ENCODE results near the gene SCN1B. TPM values are rescaled to one million over a fixed set of nuclear protein-coding genes. Genes with fewer than 3 reads are reported as not detected.

Gene SCN1B
- total RNA-seq, 2 experiments from 2014 or later: 0.37 to 0.57 TPM

- Mint-ChIP-seq H3K27me3 (ENCODE audit: low read depth) (peaks cover 4% of the 10 kb centered on the region), H3K9me3 (ENCODE audit: insufficient read depth) (peaks cover 3% of the 10 kb centered on the region), H3K4me3 (no peak overlapping the region), H3K4me1 (ENCODE audit: low read depth) (peaks cover 3% of the 10 kb centered on the region), H3K27ac (no peak overlapping the region), H3K36me3 (ENCODE audit: low read depth) (no peaks in the 10 kb centered on the region)
- no peak for ATAC-seq
- POLR2A ChIA-PET: no interaction called here
- CTCF ChIA-PET: no interaction called here
- no peak for DNase-seq
Measured at GRCh38 chr19:35073516-35073915, 43.2 kb downstream of the SCN1B start.

GRCh38 chr19:35073941-35074340 is 43.7 kb downstream of the SCN1B start:
- ATAC-seq (no peak), DNase-seq (no peak)
- H3K27me3 Mint-ChIP-seq (ENCODE audit: low read depth): peaks cover 7% of the 10 kb centered on the region
- H3K36me3 Mint-ChIP-seq (ENCODE audit: low read depth): no peaks in the 10 kb centered on the region
- POLR2A ChIA-PET: interaction anchor here (0.6 kb wide), 1 partner anchor 12 kb away, joined by 3 read pairs; no protein-coding TSS in a partner anchor
- H3K4me3 Mint-ChIP-seq: no peak overlapping the region
- no peak overlapping the region for H3K27ac Mint-ChIP-seq
- H3K4me1 Mint-ChIP-seq (ENCODE audit: low read depth): peaks cover 3% of the 10 kb centered on the region
- CTCF ChIA-PET: no interaction called here
- H3K9me3 Mint-ChIP-seq (ENCODE audit: insufficient read depth): peaks cover 3% of the 10 kb centered on the region

GRCh38 chr19:35074426-35075201 is 44.3 kb downstream of the SCN1B start:
- no peaks in the 10 kb centered on the region for H3K36me3 Mint-ChIP-seq (ENCODE audit: low read depth)
- ChIA-PET CTCF (no interaction called here), POLR2A (interaction anchor here (0.6 kb wide), 1 partner anchor 11 kb away, joined by 3 read pairs; no protein-coding TSS in a partner anchor)
- peaks cover 3% of the 10 kb centered on the region for H3K9me3 Mint-ChIP-seq (ENCODE audit: insufficient read depth)
- peaks cover 3% of the 10 kb centered on the region for H3K4me1 Mint-ChIP-seq (ENCODE audit: low read depth)
- H3K27me3 Mint-ChIP-seq (ENCODE audit: low read depth): peaks cover 7% of the 10 kb centered on the region
- H3K4me3 Mint-ChIP-seq: no peak overlapping the region
- no peak for DNase-seq
- no peak for ATAC-seq
- no peak overlapping the region for H3K27ac Mint-ChIP-seq

- no peak for ATAC-seq
- DNase-seq: no peak
- ChIA-PET CTCF (no interaction called here), POLR2A (no interaction called here)
- H3K36me3 Mint-ChIP-seq (ENCODE audit: low read depth): no peaks in the 10 kb centered on the region
- H3K27me3 Mint-ChIP-seq (ENCODE audit: low read depth): peaks cover 7% of the 10 kb centered on the region
- H3K27ac Mint-ChIP-seq: no peak overlapping the region
- H3K9me3 Mint-ChIP-seq (ENCODE audit: insufficient read depth): peaks cover 3% of the 10 kb centered on the region
- no peak overlapping the region for H3K4me3 Mint-ChIP-seq
- H3K4me1 Mint-ChIP-seq (ENCODE audit: low read depth): peaks cover 3% of the 10 kb centered on the region
Measured at GRCh38 chr19:35075202-35076025, 45.1 kb downstream of the SCN1B start.

- peaks cover 3% of the 10 kb centered on the region for H3K4me1 Mint-ChIP-seq (ENCODE audit: low read depth)
- H3K36me3 Mint-ChIP-seq (ENCODE audit: low read depth): no peaks in the 10 kb centered on the region
- H3K27ac Mint-ChIP-seq: no peak overlapping the region
- peaks cover 7% of the 10 kb centered on the region for H3K27me3 Mint-ChIP-seq (ENCODE audit: low read depth)
- H3K4me3 Mint-ChIP-seq: no peak overlapping the region
- CTCF ChIA-PET: no interaction called here
- DNase-seq (no peak), ATAC-seq (no peak)
- POLR2A ChIA-PET: no interaction called here
- no peaks in the 10 kb centered on the region for H3K9me3 Mint-ChIP-seq (ENCODE audit: insufficient read depth)
Measured at GRCh38 chr19:35076026-35076370, 45.7 kb downstream of the SCN1B start.

GRCh38 chr19:35076657-35077056 is 46.4 kb downstream of the SCN1B start:
- Mint-ChIP-seq H3K4me1 (ENCODE audit: low read depth) (peaks cover 3% of the 10 kb centered on the region), H3K27ac (no peak overlapping the region), H3K27me3 (ENCODE audit: low read depth) (peaks cover 7% of the 10 kb centered on the region), H3K4me3 (no peak overlapping the region), H3K9me3 (ENCODE audit: insufficient read depth) (no peaks in the 10 kb centered on the region), H3K36me3 (ENCODE audit: low read depth) (no peaks in the 10 kb centered on the region)
- ATAC-seq (no peak), DNase-seq (no peak)
- ChIA-PET CTCF (no interaction called here), POLR2A (no interaction called here)

- POLR2A ChIA-PET: no interaction called here
- no peak overlapping the region for H3K27ac Mint-ChIP-seq
- H3K4me3 Mint-ChIP-seq: no peak overlapping the region
- H3K9me3 Mint-ChIP-seq (ENCODE audit: insufficient read depth): no peaks in the 10 kb centered on the region
- DNase-seq (no peak), ATAC-seq (no peak)
- CTCF ChIA-PET: no interaction called here
- peaks cover 3% of the 10 kb centered on the region for H3K4me1 Mint-ChIP-seq (ENCODE audit: low read depth)
- peaks cover 7% of the 10 kb centered on the region for H3K27me3 Mint-ChIP-seq (ENCODE audit: low read depth)
- no peaks in the 10 kb centered on the region for H3K36me3 Mint-ChIP-seq (ENCODE audit: low read depth)
Measured at GRCh38 chr19:35077411-35078223, 47.3 kb downstream of the SCN1B start.

GRCh38 chr19:35079826-35080225 is 49.6 kb downstream of the SCN1B start:
- Mint-ChIP-seq H3K27me3 (ENCODE audit: low read depth) (peaks cover 7% of the 10 kb centered on the region), H3K4me1 (ENCODE audit: low read depth) (peaks cover 3% of the 10 kb centered on the region), H3K36me3 (ENCODE audit: low read depth) (no peaks in the 10 kb centered on the region), H3K9me3 (ENCODE audit: insufficient read depth) (no peaks in the 10 kb centered on the region), H3K27ac (no peak overlapping the region), H3K4me3 (no peak overlapping the region)
- ChIA-PET CTCF (interaction anchor here (2.5 kb wide), 1 partner anchor 13 kb away, joined by 7 read pairs; no protein-coding TSS in a partner anchor), POLR2A (no interaction called here)
- ATAC-seq (no peak), DNase-seq (no peak)

GRCh38 chr19:35080613-35081170 is 50.4 kb downstream of the SCN1B start:
- ChIA-PET CTCF (interaction anchor here (2.5 kb wide), 1 partner anchor 14 kb away, joined by 7 read pairs; no protein-coding TSS in a partner anchor), POLR2A (interaction anchor here (0.6 kb wide), 1 partner anchor 562 kb away, joined by 3 read pairs; no protein-coding TSS in a partner anchor)
- ATAC-seq (no peak), DNase-seq (no peak)
- Mint-ChIP-seq H3K27ac (no peak overlapping the region), H3K27me3 (ENCODE audit: low read depth) (peaks cover 7% of the 10 kb centered on the region), H3K36me3 (ENCODE audit: low read depth) (no peaks in the 10 kb centered on the region), H3K4me1 (ENCODE audit: low read depth) (peaks cover 5% of the 10 kb centered on the region), H3K4me3 (no peak overlapping the region), H3K9me3 (ENCODE audit: insufficient read depth) (no peaks in the 10 kb centered on the region)

- no peak overlapping the region for H3K4me3 Mint-ChIP-seq
- ATAC-seq: no peak
- no peaks in the 10 kb centered on the region for H3K9me3 Mint-ChIP-seq (ENCODE audit: insufficient read depth)
- H3K36me3 Mint-ChIP-seq (ENCODE audit: low read depth): no peaks in the 10 kb centered on the region
- DNase-seq: no peak
- H3K4me1 Mint-ChIP-seq (ENCODE audit: low read depth): peaks cover 10% of the 10 kb centered on the region
- ChIA-PET POLR2A (interaction anchor here (0.6 kb wide), 1 partner anchor 562 kb away, joined by 3 read pairs; no protein-coding TSS in a partner anchor), CTCF (interaction anchor here (2.5 kb wide), 1 partner anchor 14 kb away, joined by 7 read pairs; no protein-coding TSS in a partner anchor)
- H3K27ac Mint-ChIP-seq: no peak overlapping the region
- peaks cover 7% of the 10 kb centered on the region for H3K27me3 Mint-ChIP-seq (ENCODE audit: low read depth)
Measured at GRCh38 chr19:35081201-35081600, 50.9 kb downstream of the SCN1B start.

- ATAC-seq (no peak), DNase-seq (no peak)
- CTCF ChIA-PET: no interaction called here
- no peak overlapping the region for H3K27ac Mint-ChIP-seq
- peaks cover 8% of the 10 kb centered on the region for H3K4me1 Mint-ChIP-seq (ENCODE audit: low read depth)
- H3K27me3 Mint-ChIP-seq (ENCODE audit: low read depth): no peaks in the 10 kb centered on the region
- no peaks in the 10 kb centered on the region for H3K36me3 Mint-ChIP-seq (ENCODE audit: low read depth)
- H3K4me3 Mint-ChIP-seq: no peak overlapping the region
- no peaks in the 10 kb centered on the region for H3K9me3 Mint-ChIP-seq (ENCODE audit: insufficient read depth)
- POLR2A ChIA-PET: no interaction called here
Measured at GRCh38 chr19:35083691-35084508, 53.6 kb downstream of the SCN1B start.

Measured in activated CD8-positive, alpha-beta T cell treated with anti-CD3 and anti-CD28 coated beads, Interleukin-2, amount 10 ng/mL, durations not matched to agents 7 days and 5 days (primary cell).